Caco-2 (cell line): ENCODE measurements around the gene ZNFX1. TPM values are rescaled to one million over a fixed set of nuclear protein-coding genes. Genes with fewer than 3 reads are reported as not detected.
A peak's percentile ranks its signal among the peaks of the same experiment; 100 is the strongest.

Experiments
- BruUV-seq: library from RNA; stranded (reverse); fragments of 400-500 nt; replicated peaks from 2 replicates; lab custom pipeline; 2021; lab: Mats Ljungman, UMichigan
- CTCF ChIA-PET: fragments of 300-600 bp; sonication (Branson Sonifier 250); formaldehyde crosslinking; loops from one replicate; lab custom pipeline; 2022; ENCODE audit warnings: antibody characterized with exemption; lab: Charles Lee
- POLR2A ChIA-PET: fragments of 300-600 bp; sonication (Branson Sonifier 250); formaldehyde crosslinking; loops from one replicate; lab custom pipeline; 2022; ENCODE audit warnings: antibody characterized with exemption; lab: Charles Lee
- DNase-seq, 2 experiments: peaks; one replicate each; pipeline versions ENCODE4 v3.0.0 to v3.0.0-alpha.2; 2020 to 2022
- H3K27me3 ChIP-seq: replicated peaks from 2 replicates; pipeline ENCODE4 v1.6.0; 2011; ENCODE audit warnings: low read length; ENCODE audit not compliant: control insufficient read depth, insufficient read depth
- H3K36me3 ChIP-seq: 2 replicates; pipeline ENCODE4 v1.5.1; 2011; ENCODE audit warnings: low read length; ENCODE audit not compliant: control insufficient read depth, insufficient read depth
- H3K4me1 ChIP-seq: fragments of 250-450 bp; sonication (Bioruptor Pico); 2 replicates; pipeline ENCODE4 v1.5.1; 2020; ENCODE audit warnings: mild to moderate bottlenecking
- H3K4me3 ChIP-seq: 2 replicates; pipeline ENCODE4 v1.5.1; 2011; ENCODE audit warnings: low read depth, mild to moderate bottlenecking, control low read depth, low read length
- H3K9me3 ChIP-seq: fragments of 250-450 bp; sonication (Bioruptor Pico); 2 replicates; pipeline ENCODE4 v1.5.1; 2020; ENCODE audit warnings: mild to moderate bottlenecking, moderate library complexity
- H3K27ac Mint-ChIP-seq: one replicate; pipeline ENCODE4 v1.8.0; 2022; ENCODE audit warnings: mixed read lengths; ENCODE audit not compliant: unreplicated experiment
- H3K27me3 Mint-ChIP-seq: one replicate; pipeline ENCODE4 v1.8.0; 2022; ENCODE audit warnings: mixed read lengths; ENCODE audit not compliant: insufficient read depth, unreplicated experiment
- H3K36me3 Mint-ChIP-seq: one replicate; pipeline ENCODE4 v1.8.0; 2022; ENCODE audit warnings: mild to moderate bottlenecking, mixed read lengths; ENCODE audit not compliant: insufficient read depth, unreplicated experiment
- H3K4me1 Mint-ChIP-seq: one replicate; pipeline ENCODE4 v1.8.0; 2022; ENCODE audit warnings: low read depth, mixed read lengths; ENCODE audit not compliant: unreplicated experiment
- H3K4me3 Mint-ChIP-seq: one replicate; pipeline ENCODE4 v1.8.0; 2022; ENCODE audit warnings: mild to moderate bottlenecking, moderate library complexity, mixed read lengths; ENCODE audit not compliant: unreplicated experiment
- H3K9me3 Mint-ChIP-seq: one replicate; pipeline ENCODE4 v1.8.0; 2022; ENCODE audit warnings: mixed read lengths; ENCODE audit not compliant: unreplicated experiment
- intact Hi-C: fragments of 100-400 bp; cut with micrococcal nuclease; formaldehyde crosslinking; loops from one replicate; pipeline ENCODE4 v1.10.0; 2022; ENCODE audit not compliant: unreplicated experiment
- total RNA-seq: library from RNA; stranded (reverse); gene quantifications from 2 replicates; pipeline ENCODE4 v1.2.3, GENCODE V29; 2022
- TF ChIP-seq, protein P1 (sequence below), 2 experiments: fragments of 200-600 bp in 1 of 2; IDR thresholded peaks; 1 replicate in 1 of 2; 2 replicates in 1 of 2; pipeline versions ENCODE4 v1.5.1 to v1.8.0; 2011 to 2022; ENCODE audit warnings: antibody characterized with exemption in 1 of 2, control low read depth in 1 of 2, inconsistent platforms in 1 of 2, low read depth in 1 of 2, low read length in 1 of 2, mild to moderate bottlenecking in 1 of 2, moderate library complexity in 1 of 2; ENCODE audit not compliant: insufficient read depth in 1 of 2, severe bottlenecking in 1 of 2, unreplicated experiment in 1 of 2

The ZNFX1 gene
- total RNA-seq, 1 experiment from 2014 or later, result 34.0 TPM

DNA sequence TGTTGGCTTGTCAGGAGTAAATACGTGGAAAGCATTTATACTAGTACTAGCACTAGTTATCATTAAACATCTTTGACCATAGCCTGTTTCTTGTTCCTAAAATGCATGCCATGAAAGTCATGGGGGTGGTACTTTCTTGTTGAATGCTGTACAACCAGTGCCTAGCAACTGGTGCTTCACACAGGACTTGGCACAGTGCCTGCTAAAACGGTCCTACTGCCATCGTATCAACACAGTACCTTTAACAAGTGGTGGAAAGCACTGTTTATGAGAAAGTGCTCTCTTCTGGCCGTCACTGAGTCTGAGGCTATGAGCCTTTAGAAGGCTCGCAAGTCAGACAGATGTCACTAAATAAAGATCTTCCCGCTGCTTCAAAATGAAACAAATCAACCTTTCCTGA lies 21.6 kb downstream of the ZNFX1 start:
- Mint-ChIP-seq H3K27ac (no peak overlapping the region), H3K4me1 (no peaks in the 10 kb centered on the region), H3K27me3 (no peaks in the 10 kb centered on the region), H3K9me3 (no peaks in the 10 kb centered on the region), H3K36me3 (peaks cover 99% of the 10 kb centered on the region), H3K4me3 (no peak overlapping the region)
- no peak overlapping the region for H3K4me3 ChIP-seq
- BruUV-seq, result no TSS peak
- TF ChIP-seq, protein P1, sequence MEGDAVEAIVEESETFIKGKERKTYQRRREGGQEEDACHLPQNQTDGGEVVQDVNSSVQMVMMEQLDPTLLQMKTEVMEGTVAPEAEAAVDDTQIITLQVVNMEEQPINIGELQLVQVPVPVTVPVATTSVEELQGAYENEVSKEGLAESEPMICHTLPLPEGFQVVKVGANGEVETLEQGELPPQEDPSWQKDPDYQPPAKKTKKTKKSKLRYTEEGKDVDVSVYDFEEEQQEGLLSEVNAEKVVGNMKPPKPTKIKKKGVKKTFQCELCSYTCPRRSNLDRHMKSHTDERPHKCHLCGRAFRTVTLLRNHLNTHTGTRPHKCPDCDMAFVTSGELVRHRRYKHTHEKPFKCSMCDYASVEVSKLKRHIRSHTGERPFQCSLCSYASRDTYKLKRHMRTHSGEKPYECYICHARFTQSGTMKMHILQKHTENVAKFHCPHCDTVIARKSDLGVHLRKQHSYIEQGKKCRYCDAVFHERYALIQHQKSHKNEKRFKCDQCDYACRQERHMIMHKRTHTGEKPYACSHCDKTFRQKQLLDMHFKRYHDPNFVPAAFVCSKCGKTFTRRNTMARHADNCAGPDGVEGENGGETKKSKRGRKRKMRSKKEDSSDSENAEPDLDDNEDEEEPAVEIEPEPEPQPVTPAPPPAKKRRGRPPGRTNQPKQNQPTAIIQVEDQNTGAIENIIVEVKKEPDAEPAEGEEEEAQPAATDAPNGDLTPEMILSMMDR (IDR thresholded peaks at IDR 0.05; ENCODE audit: insufficient read depth in 1 of 2, low read depth in 1 of 2, low read length in 1 of 2, severe bottlenecking in 1 of 2, unreplicated experiment in 1 of 2), result no peak
- H3K4me1 ChIP-seq, result no peaks in the 10 kb centered on the region
- no peaks in the 10 kb centered on the region for H3K27me3 ChIP-seq
- peak in 1 of 2 experiments; percentile 21 for DNase-seq
- no peaks in the 10 kb centered on the region for H3K9me3 ChIP-seq
- ChIA-PET CTCF (interaction anchor here (0.6 to 1.3 kb wide), 2 partner anchors 10 to 67 kb away, joined by 3 to 5 read pairs; no protein-coding TSS in a partner anchor), POLR2A (no interaction called here)
- intact Hi-C loops, result no loop called here
- H3K36me3 ChIP-seq, result peaks cover 18% of the 10 kb centered on the region

DNA sequence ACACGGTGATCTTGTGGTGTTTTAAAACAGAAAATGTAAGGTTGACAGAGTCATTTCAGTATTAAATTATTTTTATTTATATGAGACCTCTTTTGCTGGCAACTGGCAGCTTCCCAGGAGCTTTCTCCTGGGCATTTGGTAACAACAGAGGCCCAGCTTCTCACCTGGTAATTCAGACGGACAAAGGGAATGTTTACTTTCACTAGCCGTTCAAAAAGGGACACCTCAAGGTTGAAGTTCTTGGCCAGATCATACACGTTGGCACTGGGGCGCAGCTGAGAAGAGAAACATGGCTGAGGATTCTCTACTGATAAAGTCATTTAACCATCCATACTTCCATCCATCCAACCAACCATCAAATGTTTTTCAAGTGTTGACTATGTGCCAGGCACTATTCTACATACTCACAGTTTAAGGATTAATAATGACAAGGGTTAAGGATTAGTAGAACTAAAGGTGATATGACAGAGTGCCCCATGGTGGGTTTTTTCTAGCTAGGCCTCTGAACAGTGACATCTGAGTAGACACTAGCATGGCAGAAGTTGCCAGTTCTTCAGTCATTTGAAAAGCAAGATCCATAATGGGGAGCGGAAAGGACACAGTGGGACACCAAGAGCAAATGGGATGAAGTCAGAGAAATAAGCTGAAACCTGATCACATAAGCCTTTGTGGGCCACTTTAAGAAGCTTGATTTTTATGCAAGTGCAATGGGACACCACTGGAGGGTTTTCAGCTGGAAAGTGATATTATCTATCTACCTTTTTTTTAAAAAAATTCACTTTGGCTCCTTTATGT lies 25.1 kb downstream of the ZNFX1 start:
- peaks cover 100% of the 10 kb centered on the region for H3K36me3 Mint-ChIP-seq
- H3K9me3 Mint-ChIP-seq, result no peaks in the 10 kb centered on the region
- intact Hi-C loops, result no loop called here
- Histone ChIP-seq H3K9me3 (no peaks in the 10 kb centered on the region), H3K4me3 (no peak overlapping the region), H3K27me3 (no peaks in the 10 kb centered on the region), H3K36me3 (peaks cover 24% of the 10 kb centered on the region), H3K4me1 (no peaks in the 10 kb centered on the region)
- ChIA-PET CTCF (interaction anchor here (0.6 to 2.5 kb wide), 4 partner anchors 9 to 346 kb away, joined by 3 to 9 read pairs (median 3); no protein-coding TSS in a partner anchor), POLR2A (interaction anchor here (0.6 to 0.7 kb wide), 2 partner anchors 11 to 71 kb away, joined by 3 to 5 read pairs; no protein-coding TSS in a partner anchor)
- TF ChIP-seq, protein P1 (IDR thresholded peaks at IDR 0.05; ENCODE audit: insufficient read depth in 1 of 2, low read depth in 1 of 2, low read length in 1 of 2, severe bottlenecking in 1 of 2, unreplicated experiment in 1 of 2), result no peak
- BruUV-seq, result no TSS peak
- no peak overlapping the region for H3K27ac Mint-ChIP-seq
- no peaks in the 10 kb centered on the region for H3K27me3 Mint-ChIP-seq
- H3K4me3 Mint-ChIP-seq, result no peak overlapping the region
- H3K4me1 Mint-ChIP-seq, result no peaks in the 10 kb centered on the region
- DNase-seq, result peak in 1 of 2 experiments; percentile 22

DNA sequence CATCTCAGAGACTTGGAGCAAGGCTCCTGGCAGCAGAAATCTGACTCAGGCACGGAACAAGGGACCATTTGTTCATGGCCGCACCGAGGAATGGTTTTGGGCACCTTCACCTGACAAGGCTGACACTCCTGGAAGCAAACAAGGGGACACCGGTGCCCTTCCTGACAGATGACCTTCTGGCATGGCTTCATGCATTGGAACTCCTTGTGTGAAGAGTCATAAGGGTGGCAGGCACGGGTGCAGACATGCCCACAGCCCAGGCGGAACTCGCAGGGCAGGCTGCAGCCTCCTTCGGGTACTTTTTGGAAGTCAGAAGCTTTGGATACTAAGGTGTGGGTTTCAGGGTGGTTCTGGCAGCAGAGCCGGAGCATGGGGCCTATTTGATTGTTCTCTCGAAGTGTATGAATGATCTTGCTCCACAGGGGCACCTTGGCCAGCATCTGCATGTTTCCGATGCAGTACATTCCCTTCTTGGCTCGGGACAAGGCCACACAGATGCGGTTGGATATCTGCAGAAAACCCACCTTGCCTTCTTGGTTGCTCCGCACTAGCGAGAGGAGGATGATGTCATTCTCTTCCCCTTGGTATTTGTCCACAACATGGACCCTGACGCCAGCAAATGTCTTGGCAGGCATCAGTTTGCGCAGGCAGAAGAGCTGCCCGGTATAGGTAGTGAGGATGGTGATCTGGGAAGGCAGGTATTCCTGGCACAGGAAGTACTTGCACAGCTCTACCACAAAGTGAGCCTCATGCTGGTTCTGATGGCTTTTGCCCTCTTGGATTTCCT lies 28.8 kb downstream of the ZNFX1 start:
- ChIA-PET POLR2A (no interaction called here), CTCF (interaction anchor here (2.1 kb wide), 1 partner anchor 71 kb away, joined by 8 read pairs; no protein-coding TSS in a partner anchor)
- intact Hi-C loops, result no loop called here
- H3K4me1 ChIP-seq, result no peaks in the 10 kb centered on the region
- no peaks in the 10 kb centered on the region for H3K27me3 ChIP-seq
- peaks cover 12% of the 10 kb centered on the region for H3K36me3 ChIP-seq
- DNase-seq, result peak in 1 of 2 experiments; percentile 37
- TF ChIP-seq, protein P1 (IDR thresholded peaks at IDR 0.05; ENCODE audit: insufficient read depth in 1 of 2, low read depth in 1 of 2, low read length in 1 of 2, severe bottlenecking in 1 of 2, unreplicated experiment in 1 of 2), result no peak
- Mint-ChIP-seq H3K4me1 (no peaks in the 10 kb centered on the region), H3K9me3 (no peaks in the 10 kb centered on the region), H3K36me3 (peaks cover 100% of the 10 kb centered on the region), H3K27me3 (no peaks in the 10 kb centered on the region), H3K4me3 (no peak overlapping the region), H3K27ac (no peak overlapping the region)
- H3K9me3 ChIP-seq, result no peaks in the 10 kb centered on the region
- no peak overlapping the region for H3K4me3 ChIP-seq
- TSS peak; percentile 12 for BruUV-seq
